Non-pigmented ciliary epithelial cell (primary cell): ENCODE results near the gene DNAJC1.

Experiments used
- DNase-seq: peaks from one replicate; pipeline ENCODE4 v3.0.0-alpha.2; 2010; ENCODE audit warnings: low read depth

Gene DNAJC1

DNA sequence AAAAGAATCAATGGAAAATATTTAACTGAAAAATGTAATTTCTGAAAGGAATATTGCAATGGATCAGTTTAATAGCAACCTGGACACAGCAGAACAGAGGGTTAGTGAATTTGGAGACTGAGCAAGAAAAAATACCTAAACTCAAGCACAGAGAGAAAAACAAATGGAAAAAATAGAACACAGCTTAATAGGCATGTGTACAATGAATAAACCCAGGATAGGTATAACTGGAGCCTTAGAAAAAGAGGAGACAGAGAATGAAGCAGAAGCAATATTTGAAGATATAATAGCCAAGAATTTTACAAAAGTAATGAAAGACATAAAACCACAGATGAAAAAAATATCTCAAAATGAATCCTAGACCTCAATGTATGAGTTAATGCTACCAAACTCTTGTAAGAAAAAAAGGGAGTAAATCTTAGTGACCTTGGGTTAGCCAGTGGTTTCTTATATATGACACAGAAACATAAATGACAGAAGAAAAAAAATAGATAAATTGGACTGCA lies 2.9 kb upstream of the DNAJC1 start:
- DNase-seq: no peak

GRCh38 chr10:22005763-22006162 lies 2.2 kb upstream of the DNAJC1 start:
- DNase-seq: no peak

DNA sequence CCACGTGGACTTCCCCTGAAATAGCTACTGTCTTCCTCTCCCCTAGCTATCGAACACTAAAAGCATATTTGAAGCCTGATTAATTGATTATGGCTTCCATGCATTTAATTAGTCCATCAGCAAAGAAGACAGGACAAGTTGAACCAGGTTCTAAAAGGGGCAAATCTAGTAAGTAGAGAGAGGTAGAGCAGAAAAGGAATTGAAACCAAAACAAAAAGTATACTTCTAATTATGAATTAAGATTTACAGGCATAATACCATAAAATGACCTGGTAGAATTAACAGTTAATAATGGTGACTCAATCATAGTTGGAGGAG lies 393 bp upstream of the DNAJC1 start:
- no peak for DNase-seq

DNA sequence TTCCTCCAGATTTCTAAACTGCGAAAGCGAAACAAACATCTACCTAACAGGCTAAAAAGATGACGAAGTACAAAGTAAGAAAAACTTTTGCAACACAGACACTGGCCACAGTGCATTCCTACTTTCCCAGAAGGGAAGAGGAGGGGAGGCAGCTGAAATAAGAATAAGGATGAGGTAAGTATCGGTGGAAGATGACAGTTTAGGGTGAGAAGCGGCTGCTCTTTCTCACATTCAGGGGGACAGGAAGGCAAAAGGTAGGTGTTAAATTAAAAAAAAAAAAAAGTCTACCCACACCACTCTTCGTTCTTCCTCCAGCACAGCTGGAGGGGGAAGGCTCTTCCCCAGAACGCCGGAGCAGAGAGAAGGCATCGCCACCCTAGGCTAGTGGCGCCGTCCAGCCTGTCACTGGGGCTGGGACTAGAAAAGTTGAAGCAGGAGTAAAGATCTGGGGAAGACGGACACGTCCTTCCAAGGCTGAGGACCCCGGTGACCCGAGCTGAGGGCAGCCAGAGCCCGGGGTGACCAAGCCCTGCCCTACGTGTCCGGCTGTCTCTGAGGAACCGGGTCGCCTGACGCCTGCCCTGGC lies 846 bp downstream of the DNAJC1 start:
- DNase-seq: peak; percentile 11

- no peak for DNase-seq
Measured at GRCh38 chr10:21995557-21995956, 8.0 kb downstream of the DNAJC1 start.

- no peak for DNase-seq
Measured at GRCh38 chr10:21993360-21994001, 10.0 kb downstream of the DNAJC1 start.

DNA sequence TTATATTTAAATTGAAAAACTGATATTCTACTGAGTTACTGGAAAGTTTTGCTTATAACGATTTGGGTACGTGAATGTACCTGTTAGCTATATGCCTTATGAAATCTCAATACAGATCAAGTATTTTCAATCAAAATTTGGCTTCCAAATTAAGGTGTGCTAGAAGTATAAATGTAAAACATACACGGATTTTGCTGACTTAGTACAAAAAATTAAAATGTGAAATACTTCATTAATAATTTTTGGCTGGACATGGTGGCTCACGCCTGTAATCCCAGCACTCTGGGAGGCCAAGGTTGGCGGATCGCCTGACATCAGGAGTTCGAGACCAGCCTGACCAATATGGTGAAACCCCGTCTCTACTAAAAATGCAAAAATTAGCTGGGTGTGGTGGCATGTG lies 11.7 kb downstream of the DNAJC1 start:
- DNase-seq: no peak

GRCh38 chr10:21990449-21990848 lies 13.1 kb downstream of the DNAJC1 start:
- no peak for DNase-seq

- DNase-seq: peak; percentile 13
Measured at GRCh38 chr10:21989453-21990154, 13.9 kb downstream of the DNAJC1 start.

DNA sequence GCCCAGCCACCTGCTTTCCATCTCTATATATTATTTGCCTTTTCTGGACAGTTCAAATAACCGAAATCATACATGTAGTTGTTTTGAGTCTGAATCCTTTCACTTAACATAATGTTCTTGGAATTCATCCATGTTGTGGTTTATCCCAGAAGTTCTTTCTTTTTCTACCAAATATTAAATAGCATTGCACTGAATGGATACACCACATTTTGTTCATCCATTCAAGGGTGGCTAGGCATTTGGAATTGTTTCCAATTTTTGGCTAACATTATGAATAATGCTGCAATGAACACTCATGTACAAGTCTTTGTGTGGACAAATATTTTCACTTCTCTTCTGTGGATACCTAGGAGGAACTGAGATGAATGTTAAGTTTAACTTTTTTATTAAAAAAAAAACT lies 18.0 kb downstream of the DNAJC1 start:
- DNase-seq: no peak

- no peak for DNase-seq
Measured at GRCh38 chr10:21981118-21981517, 22.4 kb downstream of the DNAJC1 start.

GRCh38 chr10:21980691-21981090 lies 22.8 kb downstream of the DNAJC1 start:
- no peak for DNase-seq

- DNase-seq: no peak
Measured at GRCh38 chr10:21978191-21978862, 25.2 kb downstream of the DNAJC1 start.

DNA sequence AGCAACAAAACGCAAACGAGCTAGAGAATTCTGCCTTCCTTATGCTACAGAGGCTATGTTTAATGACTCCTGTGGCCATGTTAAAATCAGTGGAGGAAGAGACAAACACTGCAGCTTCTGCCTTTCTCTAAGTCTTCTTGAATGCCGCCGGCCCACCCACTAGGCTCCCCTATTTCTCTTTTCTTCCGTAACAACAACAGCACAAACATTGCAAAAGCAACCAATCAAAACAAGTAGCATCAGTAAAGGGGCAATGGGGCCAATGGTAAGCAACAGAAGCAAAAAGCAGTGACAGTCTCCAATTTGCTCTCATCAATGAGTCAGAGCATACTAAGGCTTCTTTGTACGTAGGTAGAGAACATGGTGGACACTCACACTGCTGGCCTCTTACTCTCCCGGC lies 26.8 kb downstream of the DNAJC1 start:
- no peak for DNase-seq

DNA sequence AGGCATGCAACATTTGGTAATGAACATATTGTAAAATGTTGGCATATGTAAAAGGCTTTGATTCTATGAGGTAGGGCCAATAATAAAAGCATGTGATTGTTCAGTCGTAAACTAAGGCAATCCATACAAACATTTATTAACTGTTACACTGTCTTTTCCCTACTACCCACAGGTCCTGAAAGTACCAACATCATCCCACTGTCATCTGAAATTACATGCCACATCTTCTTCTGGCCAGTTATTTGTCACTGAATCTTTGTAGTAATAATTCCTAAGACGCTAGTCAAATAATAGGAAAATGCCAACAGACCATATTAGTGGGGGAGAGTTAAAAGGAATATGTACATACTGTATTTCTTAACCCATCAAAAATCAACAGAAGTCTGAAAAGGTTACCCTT lies 27.2 kb downstream of the DNAJC1 start:
- no peak for DNase-seq

DNA sequence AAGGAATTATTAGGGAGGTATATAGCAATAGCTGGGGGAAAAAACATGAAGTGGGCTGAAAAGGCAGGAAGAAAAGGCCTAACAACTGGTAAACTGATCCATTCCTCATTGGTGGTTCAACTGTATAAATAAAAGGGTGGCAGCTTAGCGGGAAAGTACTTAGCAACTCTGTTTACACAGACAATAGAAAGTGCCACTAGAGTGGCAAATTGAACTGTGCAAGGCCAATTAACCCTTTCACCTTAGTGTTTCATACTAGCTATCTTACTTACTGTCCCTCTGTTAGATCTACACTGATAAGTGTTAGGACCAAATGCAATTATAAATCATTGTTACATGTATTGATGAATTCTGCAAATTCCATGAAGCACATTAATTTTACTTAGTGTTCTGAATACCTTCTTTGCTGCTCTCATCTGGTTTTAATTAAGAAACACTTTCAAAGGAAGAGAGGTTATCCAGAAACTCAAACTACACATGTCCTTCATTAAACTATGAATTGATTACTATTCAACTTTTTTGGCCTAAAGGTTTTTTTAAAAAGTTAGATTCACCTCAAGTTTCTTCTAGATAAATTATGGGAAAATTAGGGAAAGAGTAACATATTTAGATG lies 28.0 kb downstream of the DNAJC1 start:
- DNase-seq: no peak

DNA sequence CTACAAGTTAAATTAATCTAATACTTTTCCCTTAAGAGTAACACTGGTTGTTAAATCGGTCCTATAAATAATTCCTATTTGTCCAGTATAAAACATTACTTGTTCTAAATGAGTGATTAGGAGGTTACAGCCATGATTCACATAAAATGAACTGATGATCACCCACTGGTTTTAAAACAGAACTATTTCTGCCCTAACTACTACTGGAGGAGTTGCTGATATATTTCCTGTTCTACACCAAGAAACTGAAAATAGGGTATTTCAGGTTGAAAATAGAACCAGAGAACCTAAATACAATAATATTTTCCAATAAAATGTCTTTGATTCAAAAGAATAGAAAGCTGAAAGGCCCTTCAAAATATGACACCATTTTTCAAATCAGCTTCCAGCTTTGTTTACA lies 30.9 kb downstream of the DNAJC1 start:
- DNase-seq: no peak

DNA sequence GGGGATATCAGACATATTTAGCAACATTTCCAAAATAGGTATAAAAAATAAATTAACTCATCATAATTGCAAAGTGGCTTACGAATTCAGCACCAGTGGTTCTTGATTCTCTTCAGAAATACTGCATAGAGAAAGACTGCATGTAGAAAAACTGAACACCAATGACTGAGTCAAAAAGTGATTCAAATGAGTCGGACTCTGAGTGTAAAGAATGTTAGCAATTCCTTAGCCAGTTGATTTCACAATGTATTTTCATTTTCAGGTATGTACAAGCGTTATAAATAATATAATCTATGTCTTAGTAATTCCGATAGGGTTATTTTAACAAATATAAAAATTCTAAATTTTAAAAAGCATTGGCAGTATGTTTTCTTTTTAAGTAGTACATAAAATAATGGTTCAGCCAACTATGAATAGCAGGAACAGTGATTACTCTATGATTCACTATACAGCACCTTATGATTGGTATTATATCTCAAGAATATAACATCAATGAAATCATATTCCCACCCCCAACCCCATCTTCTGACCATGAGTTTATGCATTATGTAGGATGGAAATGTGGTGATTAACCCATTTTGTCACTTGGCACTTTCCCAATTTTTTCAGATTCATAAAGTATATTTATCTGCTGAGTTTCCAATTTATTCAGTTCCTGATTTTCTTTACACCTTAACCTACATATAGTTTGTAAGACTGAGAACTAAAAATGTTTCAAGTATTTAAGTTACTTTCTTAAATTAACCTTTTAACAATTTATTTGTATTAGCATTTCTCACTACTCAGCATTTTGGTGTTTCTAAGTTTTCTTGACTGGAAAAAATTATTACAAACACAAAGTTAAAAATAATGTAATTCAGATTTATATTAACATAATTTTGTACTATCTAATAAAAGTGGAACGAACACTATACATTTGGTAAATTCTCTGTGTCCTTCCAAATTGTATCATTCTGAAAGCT lies 33.9 kb downstream of the DNAJC1 start:
- no peak for DNase-seq

DNA sequence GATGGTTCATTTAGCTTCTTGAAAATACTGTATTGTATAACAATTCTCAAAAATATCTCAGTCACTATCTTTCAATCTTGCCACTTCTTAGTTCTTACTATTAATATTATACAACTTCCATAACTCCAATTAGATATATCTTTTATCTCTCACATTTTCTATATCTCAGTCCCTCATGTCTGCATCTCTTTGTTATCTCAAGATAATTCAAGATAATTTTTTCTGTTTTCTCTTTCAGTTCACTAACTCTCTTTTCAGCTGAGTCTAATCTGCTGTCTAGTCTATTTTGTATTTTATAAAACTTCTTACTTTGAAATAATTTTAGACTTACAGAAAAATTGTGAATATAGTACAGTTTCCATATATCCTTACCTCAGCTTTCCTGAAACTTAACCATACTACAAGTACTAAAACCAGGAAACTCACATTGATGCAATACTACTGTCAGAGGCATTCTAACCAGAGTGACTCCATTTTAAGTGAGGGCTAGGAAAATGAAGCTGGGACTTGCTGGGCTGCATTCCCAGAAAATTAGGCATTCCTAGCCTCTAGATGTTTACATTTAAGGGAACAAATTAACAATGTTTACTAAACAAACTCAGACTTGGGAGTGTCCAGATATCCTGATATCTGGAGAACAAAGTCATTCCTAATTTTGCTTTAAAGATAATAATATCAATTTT lies 38.4 kb downstream of the DNAJC1 start:
- DNase-seq: no peak

DNA sequence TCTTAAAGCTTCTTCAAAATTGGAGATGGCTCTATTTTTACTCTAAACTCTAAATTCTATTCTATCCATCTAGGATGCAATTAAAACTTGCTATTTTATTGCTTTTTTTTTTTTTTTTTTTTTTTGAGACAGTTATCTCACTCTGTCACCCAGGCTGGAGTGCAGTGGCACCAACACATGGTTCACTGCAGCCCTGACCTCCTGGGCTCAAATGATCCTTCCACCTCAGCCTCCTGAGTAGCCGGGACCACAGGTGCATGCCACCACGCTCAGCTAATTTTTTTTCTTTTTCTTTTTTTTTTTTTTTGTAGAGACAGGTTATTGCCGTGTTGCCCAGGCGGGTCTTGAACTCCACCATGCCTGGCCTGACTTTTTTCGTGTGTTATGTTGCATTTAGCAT lies 41.2 kb downstream of the DNAJC1 start:
- no peak for DNase-seq

DNA sequence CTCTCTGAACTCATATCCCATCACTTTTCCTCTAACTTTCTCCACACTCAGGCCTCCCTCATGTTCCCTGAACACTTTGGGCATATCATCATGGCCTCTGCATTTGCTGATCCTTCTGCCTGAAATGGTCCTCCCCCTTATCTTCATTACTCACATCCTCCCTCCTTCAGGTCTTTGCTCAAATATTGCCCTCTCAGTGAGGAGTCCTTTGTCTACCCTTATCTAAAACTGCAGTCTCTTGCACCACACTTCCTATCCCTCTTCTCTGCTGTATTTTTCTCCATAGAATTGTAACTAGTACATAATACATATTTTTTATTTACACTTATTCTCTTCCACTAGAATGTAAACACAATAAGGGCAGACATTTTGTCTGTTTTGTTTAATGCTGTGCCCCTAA lies 41.7 kb downstream of the DNAJC1 start:
- no peak for DNase-seq
